ENCODE measurements around the gene KIF1B. TPM values are rescaled to one million over a fixed set of nuclear protein-coding genes. Genes with fewer than 3 reads are reported as not detected.
A peak's percentile ranks its signal among the peaks of the same experiment; 100 is the strongest.
"Not testable (repeated sequence)": the region's sequence is repeated elsewhere in the genome, so short reads cannot be mapped to it uniquely, and the experiment has no call there.

Gene KIF1B
- total RNA-seq, 1 donor from 2014 or later: 113 TPM

GRCh38 chr1:10377365-10378029 is 167.1 kb downstream of the KIF1B start:
- peak; percentile 78 for TF ChIP-seq CTCF (conservative IDR thresholded peaks at IDR 0.05)
- H3K36me3 Mint-ChIP-seq (ENCODE audit: low read depth); H3K27ac Mint-ChIP-seq (ENCODE audit: unreplicated experiment); H3K9me3 Mint-ChIP-seq; H3K4me1 Mint-ChIP-seq; H3K27me3 Mint-ChIP-seq (ENCODE audit: low read depth): not testable (repeated sequence)
- DNase-seq (ENCODE audit: low read depth, low spot score): peak; percentile 59
- peak overlapping the region; percentile 6 for H3K4me3 Mint-ChIP-seq

- Mint-ChIP-seq H3K9me3 (no peaks in the 10 kb centered on the region), H3K4me3 (no peak overlapping the region), H3K4me1 (peaks cover 9% of the 10 kb centered on the region), H3K27ac (ENCODE audit: unreplicated experiment) (peak overlapping the region; percentile 81), H3K36me3 (ENCODE audit: low read depth) (peaks cover 10% of the 10 kb centered on the region), H3K27me3 (ENCODE audit: low read depth) (no peaks in the 10 kb centered on the region)
- no peak for DNase-seq (ENCODE audit: low read depth, low spot score)
- TF ChIP-seq CTCF (conservative IDR thresholded peaks at IDR 0.05): no peak
Measured at GRCh38 chr1:10378081-10378841, 167.9 kb downstream of the KIF1B start.

GRCh38 chr1:10379101-10379620 is 168.8 kb downstream of the KIF1B start:
- no peaks in the 10 kb centered on the region for H3K27me3 Mint-ChIP-seq (ENCODE audit: low read depth)
- peaks cover 15% of the 10 kb centered on the region for H3K36me3 Mint-ChIP-seq (ENCODE audit: low read depth)
- peaks cover 12% of the 10 kb centered on the region for H3K4me1 Mint-ChIP-seq
- no peak for DNase-seq (ENCODE audit: low read depth, low spot score)
- H3K4me3 Mint-ChIP-seq: no peak overlapping the region
- H3K27ac Mint-ChIP-seq (ENCODE audit: unreplicated experiment): peak overlapping the region; percentile 81
- TF ChIP-seq CTCF (conservative IDR thresholded peaks at IDR 0.05): no peak
- no peaks in the 10 kb centered on the region for H3K9me3 Mint-ChIP-seq

GRCh38 chr1:10379676-10380075 is 169.3 kb downstream of the KIF1B start:
- TF ChIP-seq CTCF (conservative IDR thresholded peaks at IDR 0.05): no peak
- Mint-ChIP-seq H3K36me3 (ENCODE audit: low read depth) (peaks cover 19% of the 10 kb centered on the region), H3K27me3 (ENCODE audit: low read depth) (no peaks in the 10 kb centered on the region), H3K4me3 (no peak overlapping the region), H3K9me3 (no peaks in the 10 kb centered on the region), H3K27ac (ENCODE audit: unreplicated experiment) (no peak overlapping the region), H3K4me1 (peaks cover 16% of the 10 kb centered on the region)
- no peak for DNase-seq (ENCODE audit: low read depth, low spot score)

GRCh38 chr1:10380594-10381275 is 170.4 kb downstream of the KIF1B start:
- no peak for DNase-seq (ENCODE audit: low read depth, low spot score)
- Mint-ChIP-seq H3K36me3 (ENCODE audit: low read depth) (peaks cover 25% of the 10 kb centered on the region), H3K4me3 (no peak overlapping the region), H3K4me1 (peaks cover 23% of the 10 kb centered on the region), H3K27ac (ENCODE audit: unreplicated experiment) (no peak overlapping the region), H3K9me3 (no peaks in the 10 kb centered on the region), H3K27me3 (ENCODE audit: low read depth) (no peaks in the 10 kb centered on the region)
- no peak for TF ChIP-seq CTCF (conservative IDR thresholded peaks at IDR 0.05)

Measured in neural crest cell (in vitro differentiated cells).